ENCODE data around the gene P3H2.
"Not testable (repeated sequence)": the region's sequence is repeated elsewhere in the genome, so short reads cannot be mapped to it uniquely, and the experiment has no call there.

P3H2 gene

DNA sequence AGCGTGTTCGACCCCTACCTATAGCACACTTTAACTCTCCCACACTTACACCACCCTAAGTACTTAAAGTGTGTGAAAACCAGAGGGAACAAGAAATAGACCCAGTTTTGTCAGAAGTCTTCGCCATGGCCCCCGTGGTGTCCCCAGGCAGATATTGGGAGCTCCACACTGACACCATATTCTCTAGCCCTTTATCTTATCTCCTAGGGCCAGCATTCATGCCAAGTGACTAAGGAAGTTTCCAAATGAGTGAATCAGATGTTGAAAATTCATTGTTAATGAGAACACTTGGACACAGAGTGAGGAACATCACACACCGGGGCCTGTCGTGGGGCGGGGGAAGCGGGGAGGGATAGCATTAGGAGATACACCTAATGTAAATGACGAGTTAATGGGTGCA lies 31.8 kb downstream of the P3H2 start:
- intact Hi-C loops (cut with DNase I) = loop anchor here (10.0 kb wide), 1 partner anchor 124 kb away; no protein-coding TSS in a partner anchor
- DNase-seq = no peak

DNA sequence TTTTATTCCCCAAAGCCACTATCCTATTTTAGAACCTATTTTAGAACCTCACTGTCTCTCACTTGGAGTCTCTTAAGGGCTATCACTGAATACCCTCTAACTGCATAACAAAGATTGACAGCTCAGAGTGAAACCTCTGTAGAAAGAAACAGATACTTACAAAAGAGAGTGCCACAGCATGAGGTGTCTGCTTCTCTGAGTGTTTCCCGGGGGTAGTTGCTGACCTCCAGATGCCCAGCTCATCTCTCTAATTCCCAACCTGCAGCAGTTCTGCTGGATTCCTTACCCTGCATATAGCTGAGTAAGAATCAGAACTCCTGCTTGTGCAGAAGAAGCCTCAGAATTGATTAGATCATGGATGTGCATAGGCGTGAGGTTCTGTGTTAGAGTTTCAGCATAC lies 34.5 kb downstream of the P3H2 start:
- intact Hi-C loops (cut with DNase I) = loop anchor here (10.0 kb wide), 1 partner anchor 121 kb away; no protein-coding TSS in a partner anchor
- DNase-seq = no peak

DNA sequence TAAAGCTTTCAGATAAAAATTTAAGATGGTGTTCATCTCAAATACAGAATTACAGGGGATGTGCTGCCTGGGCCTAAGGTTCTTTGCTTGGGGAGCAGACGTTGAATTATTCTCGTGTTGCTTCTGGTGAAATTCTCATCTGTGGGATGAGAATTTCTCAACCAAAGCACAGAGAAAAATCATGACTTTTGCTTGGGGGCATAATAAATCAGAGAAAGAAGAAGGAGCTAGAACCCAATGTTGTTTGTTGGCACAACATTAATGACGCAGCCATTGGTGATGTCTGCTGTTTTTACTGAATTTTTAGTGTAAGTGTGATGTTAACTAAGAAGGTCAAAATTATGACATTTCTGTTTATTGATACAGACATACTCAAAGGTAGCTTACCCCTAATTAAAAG lies 35.7 kb downstream of the P3H2 start:
- intact Hi-C loops (cut with DNase I) = loop anchor here (10.0 kb wide), 1 partner anchor 120 kb away; no protein-coding TSS in a partner anchor
- no peak for DNase-seq

DNA sequence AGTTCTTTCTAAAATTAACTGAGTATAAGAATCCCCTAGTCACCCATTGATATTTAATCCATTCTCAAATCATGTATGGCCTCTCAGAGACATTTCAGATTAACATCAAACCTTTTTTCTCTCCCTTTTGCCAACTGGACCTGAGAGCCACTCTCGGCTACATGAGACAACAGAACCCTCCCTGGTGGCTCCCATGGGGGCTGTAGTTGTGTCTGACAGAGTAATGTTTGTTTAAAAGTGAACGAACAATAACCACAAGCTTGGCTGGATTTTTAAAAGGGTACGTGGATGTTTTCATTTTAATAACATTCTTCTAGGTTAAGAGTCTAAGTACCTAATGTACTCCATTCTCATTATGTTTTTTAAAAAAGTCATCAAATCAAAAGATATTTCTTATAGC lies 37.1 kb downstream of the P3H2 start:
- DNase-seq = no peak
- intact Hi-C loops (cut with DNase I) = loop anchor here (10.0 kb wide), 1 partner anchor 119 kb away; no protein-coding TSS in a partner anchor

DNA sequence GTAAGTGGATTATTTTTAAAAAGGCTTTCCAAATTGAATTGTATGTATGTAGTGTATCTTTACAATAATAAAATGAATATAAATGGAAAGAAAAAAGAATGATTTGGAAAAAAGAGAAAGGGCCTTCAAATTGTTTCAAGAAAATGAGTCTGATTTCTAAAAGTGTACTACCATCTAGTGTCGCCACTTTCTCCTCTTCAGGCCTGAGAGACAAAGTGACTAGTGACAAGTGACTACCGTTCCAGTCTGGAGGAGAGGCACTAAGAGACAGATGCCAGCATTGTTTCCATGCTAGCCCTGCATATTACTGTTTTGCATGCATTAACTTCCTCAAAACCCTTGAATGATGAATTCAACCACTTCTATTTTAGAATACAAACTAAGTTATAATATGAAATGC lies 39.3 kb downstream of the P3H2 start:
- intact Hi-C loops (cut with DNase I) = loop anchor here (10.0 kb wide), 1 partner anchor 117 kb away; no protein-coding TSS in a partner anchor
- peak in 1 of 10 donors; percentile 43 for DNase-seq

DNA sequence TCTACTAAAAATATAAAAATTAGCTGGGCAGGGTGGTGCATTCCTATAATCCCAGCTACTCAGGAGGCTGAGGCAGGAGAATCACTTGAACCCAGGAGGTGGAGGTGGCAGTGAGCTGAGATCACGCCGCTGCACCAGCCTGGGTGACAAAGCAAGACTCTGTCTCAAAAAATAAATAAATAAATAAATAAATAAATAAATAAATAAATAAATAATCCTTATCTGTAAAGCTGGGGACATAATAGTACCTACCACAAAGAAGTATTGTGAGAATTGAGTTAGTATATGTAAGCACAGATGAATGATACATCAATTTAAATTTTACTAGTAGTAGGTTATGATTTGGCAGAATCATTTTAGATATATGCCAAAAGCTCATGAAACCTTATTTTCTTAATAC lies 41.5 kb downstream of the P3H2 start:
- DNase-seq; intact Hi-C loops (cut with DNase I): not testable (repeated sequence)

DNA sequence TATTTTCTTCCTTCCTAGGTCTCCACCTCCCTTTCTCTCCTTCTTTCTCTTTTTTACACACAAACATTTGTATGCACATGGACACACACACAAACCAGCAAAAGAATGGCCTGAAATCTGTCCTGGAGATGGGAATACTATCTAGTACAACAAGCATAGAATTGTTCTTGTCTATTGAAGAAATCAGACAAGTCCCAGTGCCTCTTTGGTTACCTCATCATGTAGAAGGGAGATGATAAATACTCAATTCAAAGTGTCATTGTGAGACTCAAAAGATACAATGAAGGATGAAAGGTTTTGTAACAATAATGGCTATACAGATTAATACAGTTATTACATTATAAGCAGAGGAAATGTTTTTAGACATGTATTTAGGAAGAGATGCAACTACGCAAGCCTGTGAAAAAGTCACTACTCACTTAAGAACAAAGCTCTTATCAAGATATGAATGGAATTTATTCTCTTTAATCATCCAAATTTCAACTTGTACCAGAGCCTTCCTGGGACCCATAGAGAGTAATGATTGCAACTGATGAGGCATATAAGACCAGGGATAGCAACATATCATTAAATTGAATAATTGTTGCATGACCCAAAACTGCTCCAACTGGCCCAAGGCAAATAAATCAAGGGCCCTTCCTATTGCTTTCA lies 43.2 kb downstream of the P3H2 start:
- DNase-seq = no peak
- intact Hi-C loops (cut with DNase I) = no loop called here

DNA sequence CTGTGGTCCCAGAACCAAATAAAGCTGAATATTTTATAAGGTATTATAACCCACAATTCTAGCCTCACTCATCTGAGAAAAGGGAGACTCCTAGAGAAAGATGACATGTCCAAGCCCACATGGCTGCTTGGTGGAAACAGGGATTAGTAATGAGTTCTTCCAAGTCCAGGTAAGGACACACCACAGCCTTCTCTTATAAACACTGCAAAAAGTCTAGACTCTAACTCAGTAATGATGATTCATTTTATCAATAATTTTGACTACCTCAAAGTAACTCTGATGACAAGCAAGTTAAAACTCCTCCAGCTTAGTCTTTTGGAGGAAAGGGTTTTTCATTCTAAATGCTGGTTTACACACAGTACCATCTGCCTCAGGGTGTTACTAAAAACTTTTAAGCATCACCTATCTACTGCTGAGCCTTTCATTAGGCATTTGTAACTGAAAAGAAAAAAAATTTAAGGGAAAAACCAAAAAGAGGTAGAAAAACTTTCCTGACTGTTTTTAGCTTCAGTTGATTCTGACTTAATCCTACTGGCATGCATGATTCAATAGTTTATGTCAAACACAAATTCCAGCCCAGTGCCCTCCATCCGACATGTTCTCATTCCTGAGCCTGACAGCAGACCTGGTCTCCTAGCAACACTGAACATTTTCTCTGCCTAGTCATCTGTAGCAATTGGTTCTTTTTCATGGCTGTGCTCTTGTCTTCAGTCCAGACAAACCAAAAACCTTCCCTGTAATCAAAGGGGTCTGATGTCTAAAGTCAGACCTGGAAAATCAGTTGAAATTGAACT lies 43.9 kb downstream of the P3H2 start:
- no peak for DNase-seq
- intact Hi-C loops (cut with DNase I) = no loop called here

DNA sequence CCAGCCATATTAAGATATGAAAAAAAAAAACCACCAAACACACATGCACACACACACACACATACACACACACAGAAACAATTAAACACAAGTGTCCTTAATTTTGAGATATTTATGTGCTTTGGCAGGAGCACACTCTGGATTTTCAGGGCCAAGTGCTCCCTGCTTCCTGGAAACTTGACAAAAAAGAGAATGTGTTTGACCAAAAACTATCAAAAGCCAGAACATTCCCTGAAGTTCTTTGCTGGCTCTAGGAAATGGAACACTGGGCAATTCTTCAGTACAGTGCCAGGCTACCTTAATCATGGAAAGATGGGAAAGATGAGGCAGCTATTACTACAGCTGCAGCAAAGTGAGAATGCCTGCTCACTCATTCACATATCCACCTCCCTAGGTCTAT lies 44.6 kb downstream of the P3H2 start:
- no peak for DNase-seq
- intact Hi-C loops (cut with DNase I) = no loop called here

DNA sequence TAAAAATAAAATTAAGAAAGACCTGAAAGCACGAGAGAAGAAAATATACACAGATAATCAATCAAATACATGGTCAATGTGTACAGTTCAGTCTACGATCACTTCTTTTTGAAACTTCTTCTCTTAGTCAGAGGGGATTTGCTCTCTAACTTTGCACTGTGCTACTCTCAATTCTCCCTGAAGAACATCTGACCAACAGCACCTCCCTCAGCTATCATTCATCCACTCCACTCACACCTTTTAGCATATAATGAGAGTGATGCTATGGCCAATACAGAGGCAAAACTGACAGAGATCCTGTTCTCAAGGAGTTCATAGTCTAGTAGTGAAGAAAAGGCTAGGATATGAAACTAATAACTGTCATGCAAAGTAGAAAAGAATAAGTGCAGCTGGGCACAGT lies 45.9 kb downstream of the P3H2 start:
- intact Hi-C loops (cut with DNase I) = no loop called here
- no peak for DNase-seq

DNA sequence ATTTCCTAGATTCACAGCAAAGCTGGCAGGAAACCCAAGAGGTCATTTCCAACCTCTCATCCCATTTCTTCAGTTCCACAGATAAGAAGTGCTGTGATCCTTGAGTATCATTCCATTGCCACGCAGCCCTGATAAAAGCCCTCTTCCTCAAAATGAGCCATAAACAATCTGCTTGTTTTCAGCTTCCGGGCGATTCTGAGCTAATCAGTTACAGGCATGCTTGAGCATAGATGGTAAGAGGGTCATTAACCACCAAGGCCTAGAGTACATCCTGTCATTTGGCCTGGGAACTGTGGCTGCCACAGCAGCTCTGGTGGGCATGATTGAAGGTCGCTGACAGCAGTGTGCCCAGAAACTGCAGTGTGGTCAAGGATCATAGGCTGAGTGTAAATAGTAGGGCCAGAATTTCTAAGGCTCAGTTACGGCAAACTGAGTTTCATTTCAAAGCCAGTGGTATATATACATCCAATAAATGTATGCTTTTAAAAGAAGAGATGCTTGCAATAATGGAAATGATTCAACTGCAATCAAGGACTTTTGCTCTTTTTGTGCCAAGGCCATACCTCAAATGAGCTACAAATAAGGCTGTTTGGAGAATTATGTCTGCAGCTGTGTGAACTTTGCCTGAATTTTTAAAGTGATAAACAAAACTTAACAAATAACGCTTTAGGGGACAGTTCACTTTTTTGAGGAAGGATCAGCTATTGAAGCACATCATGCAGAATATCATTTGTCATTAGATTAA lies 47.3 kb downstream of the P3H2 start:
- intact Hi-C loops (cut with DNase I) = no loop called here
- no peak for DNase-seq

DNA sequence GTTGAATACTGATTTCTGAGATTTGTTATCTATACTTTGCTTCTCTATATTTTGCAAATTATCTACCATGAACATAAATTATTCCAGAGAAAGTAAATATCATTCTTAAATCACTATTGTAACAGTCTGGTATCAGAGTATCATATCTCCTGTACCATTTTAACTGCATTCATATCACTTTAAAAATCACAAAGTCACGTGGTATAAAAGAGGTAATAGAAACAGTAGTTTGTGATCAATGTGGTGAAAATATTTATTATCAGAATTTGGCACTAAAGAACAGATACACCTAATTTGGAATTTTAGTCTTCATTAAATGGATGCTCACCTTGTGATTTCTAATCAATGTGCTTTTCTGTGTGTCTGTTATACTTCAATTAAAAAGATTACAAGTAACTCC lies 47.8 kb downstream of the P3H2 start:
- intact Hi-C loops (cut with DNase I) = no loop called here
- DNase-seq = no peak

DNA sequence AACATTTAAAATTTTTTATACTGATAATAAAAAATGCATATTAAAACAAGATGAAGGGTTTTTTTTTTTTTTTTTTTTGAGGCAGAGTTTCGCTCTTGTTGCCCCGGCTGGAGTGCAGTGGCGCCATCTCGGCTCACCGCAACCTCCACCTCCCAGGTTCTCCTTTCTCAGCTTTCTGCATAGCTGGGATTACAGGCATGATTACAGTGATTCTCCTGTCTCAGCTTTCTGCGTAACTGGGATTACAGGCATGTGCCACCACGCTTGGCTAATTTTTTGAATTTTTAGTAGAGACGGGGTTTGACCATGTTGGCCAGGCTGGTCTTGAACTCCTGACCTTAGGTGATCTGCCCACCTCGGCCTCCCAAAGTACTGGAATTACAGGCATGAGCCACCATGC lies 48.8 kb downstream of the P3H2 start:
- DNase-seq; intact Hi-C loops (cut with DNase I): not testable (repeated sequence)

DNA sequence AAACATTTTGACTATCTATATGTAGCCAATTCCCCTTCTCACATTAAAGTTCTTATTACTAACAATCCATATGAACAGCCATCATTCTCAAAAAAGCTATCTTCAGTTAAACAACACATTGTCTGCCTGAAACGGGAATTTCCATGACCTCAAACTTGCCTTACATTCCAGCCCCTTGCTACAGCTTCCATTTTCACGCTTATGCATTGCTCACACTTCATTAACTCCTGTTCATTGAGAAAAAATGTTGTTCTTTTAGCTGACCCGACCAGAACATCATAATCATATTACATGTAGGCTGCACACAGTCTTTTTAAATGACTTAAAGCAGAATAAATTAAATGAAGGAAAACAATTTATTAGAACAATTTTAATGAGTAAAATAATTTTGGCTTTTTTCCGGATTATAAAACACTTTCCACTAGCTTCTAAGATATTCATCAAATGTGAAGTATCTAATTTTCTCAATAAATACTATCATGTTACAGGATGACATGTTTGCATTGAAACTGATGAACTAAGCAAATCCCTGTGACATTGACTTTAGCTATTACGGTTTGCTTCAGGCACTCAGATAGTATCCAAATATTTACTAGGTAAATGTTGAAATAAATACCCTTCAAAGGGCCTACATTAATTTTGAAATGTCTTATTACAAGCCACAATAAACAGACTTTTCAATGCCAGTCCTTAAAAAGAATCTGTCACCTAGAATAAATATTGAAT lies 49.9 kb downstream of the P3H2 start:
- intact Hi-C loops (cut with DNase I) = no loop called here

DNA sequence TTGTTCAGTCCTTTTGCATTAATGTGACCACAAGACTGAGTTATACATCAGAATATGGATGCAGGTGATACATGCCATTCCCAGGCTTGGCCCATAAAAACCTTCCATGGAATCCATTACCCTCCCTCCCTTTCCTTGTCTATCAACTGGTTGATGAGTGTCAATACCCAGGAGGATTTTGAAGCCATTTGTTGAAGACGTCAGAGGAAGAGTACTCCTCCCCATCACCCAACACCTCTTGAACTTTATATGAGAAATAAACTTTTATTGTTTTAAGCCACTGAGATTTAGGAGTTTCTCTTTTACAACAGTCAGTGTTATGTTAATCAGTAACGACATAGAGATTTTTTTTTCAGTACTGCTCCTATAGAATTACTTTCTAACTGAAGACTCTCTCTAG lies 55.5 kb downstream of the P3H2 start:
- DNase-seq = no peak
- intact Hi-C loops (cut with DNase I) = no loop called here

More for the DNA sequence above, 49.9 kb downstream of the P3H2 start:
- no peak for DNase-seq

DNA sequence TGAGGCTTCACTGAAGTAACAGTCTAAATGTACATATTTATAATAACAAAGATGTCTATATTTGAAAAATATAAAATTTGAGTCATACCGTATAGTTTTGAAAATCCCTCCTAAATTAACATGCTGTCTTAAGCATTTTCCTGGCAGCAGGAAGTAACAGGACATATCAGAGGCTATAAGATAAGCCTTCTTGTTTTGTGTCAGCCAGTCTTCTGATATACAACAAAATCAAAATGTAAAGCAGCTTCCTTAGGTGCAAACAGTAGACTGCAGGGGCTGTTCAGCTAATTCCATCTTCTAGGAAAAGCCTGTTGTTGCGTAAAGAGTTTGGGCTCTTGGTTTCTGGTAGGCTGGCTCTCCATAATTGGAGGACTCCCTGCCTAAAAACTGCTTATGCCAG lies 56.0 kb downstream of the P3H2 start:
- intact Hi-C loops (cut with DNase I) = no loop called here
- no peak for DNase-seq

DNA sequence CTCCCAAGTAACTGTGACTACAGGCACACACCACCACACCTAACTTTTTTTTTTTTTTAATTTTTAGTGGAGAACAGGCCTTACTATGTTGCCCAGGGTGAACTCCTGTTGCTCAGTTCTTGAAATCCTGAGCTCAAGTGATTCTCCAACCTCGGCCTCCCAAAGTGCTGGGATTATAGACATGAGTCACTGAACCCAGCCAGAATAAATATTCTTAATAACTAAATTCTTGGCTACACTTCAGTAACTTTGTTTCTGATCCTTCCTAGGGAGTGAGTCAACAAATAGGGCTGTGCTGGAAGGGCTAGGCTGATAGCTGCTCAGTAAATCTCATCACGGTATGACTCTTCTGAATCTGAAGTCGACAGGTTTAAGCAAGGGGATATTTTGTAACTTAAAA lies 56.6 kb downstream of the P3H2 start:
- intact Hi-C loops (cut with DNase I) = no loop called here
- no peak for DNase-seq

DNA sequence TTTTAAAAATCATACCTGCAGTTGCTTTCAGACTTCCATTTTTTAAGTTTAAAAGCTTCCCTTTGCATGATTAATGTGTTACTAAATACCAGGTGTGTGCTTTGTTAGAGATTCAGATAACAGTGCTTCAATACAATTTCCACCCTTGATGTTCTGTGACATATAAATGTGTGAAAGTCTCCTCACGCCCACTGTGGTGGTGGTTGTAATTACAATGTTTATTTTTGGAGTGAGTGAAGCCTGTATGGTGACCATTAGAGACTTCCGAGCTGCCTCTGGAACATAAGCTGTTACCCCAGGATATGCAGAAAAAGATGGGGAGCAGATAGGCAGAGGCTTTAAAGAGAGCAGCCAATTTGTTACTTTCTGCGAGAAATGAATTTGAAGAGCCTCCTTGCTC lies 57.2 kb downstream of the P3H2 start:
- no peak for DNase-seq
- intact Hi-C loops (cut with DNase I) = no loop called here

DNA sequence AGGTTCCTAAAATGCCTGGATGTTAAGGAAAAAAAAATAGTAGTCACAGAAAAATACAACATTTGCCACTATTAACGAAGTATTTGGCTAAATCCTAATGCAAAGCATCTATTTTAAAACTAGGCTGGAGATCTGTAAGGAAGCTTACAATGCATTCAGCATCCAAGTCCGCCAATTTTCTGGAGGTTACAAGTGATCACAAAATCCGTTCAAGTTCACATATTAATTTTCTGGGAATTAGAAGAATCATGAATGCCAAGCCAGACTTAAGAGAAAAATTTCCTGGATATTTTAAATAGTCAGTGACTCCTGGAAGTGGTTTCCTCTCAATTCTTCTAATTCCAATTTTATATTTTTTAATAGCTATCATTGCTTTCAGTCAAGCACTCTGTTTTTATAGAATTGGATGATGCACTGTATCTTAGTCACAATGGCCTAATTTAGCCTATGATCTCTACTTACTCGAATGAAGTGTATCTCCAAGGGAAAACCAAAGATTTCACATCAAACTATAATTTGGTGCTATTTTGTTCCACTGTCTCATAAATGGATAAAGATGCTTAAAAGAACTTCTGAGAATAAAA lies 60.4 kb downstream of the P3H2 start:
- intact Hi-C loops (cut with DNase I) = no loop called here
- no peak for DNase-seq

DNA sequence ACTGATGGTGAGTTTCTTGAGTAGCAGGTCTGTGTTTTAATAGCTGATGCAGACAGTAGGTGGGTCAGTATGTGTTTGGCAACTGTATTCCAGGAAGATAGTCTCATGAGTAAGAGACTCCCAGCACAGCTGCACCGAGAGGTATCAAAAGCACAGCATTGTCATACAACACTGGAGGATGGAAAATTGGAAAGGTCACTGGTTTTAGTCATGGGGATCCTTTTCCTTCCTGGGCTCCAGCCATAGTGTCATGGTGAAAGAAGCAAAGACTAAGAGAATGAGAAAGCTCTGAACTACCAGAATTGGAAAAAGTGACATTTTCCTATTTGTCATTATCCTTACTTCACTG lies 61.5 kb downstream of the P3H2 start:
- no peak for DNase-seq
- intact Hi-C loops (cut with DNase I) = no loop called here

Measured in posterior cingulate gyrus (tissue), 11 donors.